Activated gamma-delta T cell treated with anti-CD3 and anti-CD28 coated beads, Interleukin-2, amount 50 U/mL, for 16 hours (primary cell): ENCODE results near the gene IYD.

Experiments used
- DNase-seq: peaks from one replicate; pipeline ENCODE4 v3.0.0-alpha.2; 2020; ENCODE audit warnings: low read depth

Gene IYD

GRCh38 chr6:150368762-150369161, at the start of gene IYD:
TSS of gene IYD (plus strand) at chr6:150369012. CDS start at chr6:150369032, 20 bp downstream.
- DNase-seq = no peak

- no peak for DNase-seq
Measured at GRCh38 chr6:150319924-150320323, 48.9 kb upstream of the IYD start.

- DNase-seq = no peak
Measured at GRCh38 chr6:150320442-150320841, 48.4 kb upstream of the IYD start.

- no peak for DNase-seq
Measured at GRCh38 chr6:150322466-150322871, 46.3 kb upstream of the IYD start.

- DNase-seq = no peak
Measured at GRCh38 chr6:150323205-150323604, 45.6 kb upstream of the IYD start.

- no peak for DNase-seq
Measured at GRCh38 chr6:150324044-150324443, 44.8 kb upstream of the IYD start.

- DNase-seq = no peak
Measured at GRCh38 chr6:150325066-150325772, 43.6 kb upstream of the IYD start.

GRCh38 chr6:150327117-150327774, 41.6 kb upstream of the IYD start:
- DNase-seq = no peak

GRCh38 chr6:150328744-150329405, 39.9 kb upstream of the IYD start:
- no peak for DNase-seq

GRCh38 chr6:150331344-150331743, 37.5 kb upstream of the IYD start:
- DNase-seq = no peak

GRCh38 chr6:150332939-150333584, 35.8 kb upstream of the IYD start:
- DNase-seq = no peak

- no peak for DNase-seq
Measured at GRCh38 chr6:150333585-150333941, 35.2 kb upstream of the IYD start.

- DNase-seq = peak; percentile 10
Measured at GRCh38 chr6:150334790-150335783, 33.7 kb upstream of the IYD start.

GRCh38 chr6:150336299-150336698, 32.5 kb upstream of the IYD start:
- DNase-seq = no peak

- no peak for DNase-seq
Measured at GRCh38 chr6:150336708-150337107, 32.1 kb upstream of the IYD start.

- DNase-seq = no peak
Measured at GRCh38 chr6:150342126-150342525, 26.7 kb upstream of the IYD start.

- no peak for DNase-seq
Measured at GRCh38 chr6:150343434-150343833, 25.4 kb upstream of the IYD start.

GRCh38 chr6:150345781-150346180, 23.0 kb upstream of the IYD start:
- DNase-seq = no peak

GRCh38 chr6:150346346-150346745, 22.5 kb upstream of the IYD start:
- DNase-seq = no peak

- no peak for DNase-seq
Measured at GRCh38 chr6:150347845-150348244, 21.0 kb upstream of the IYD start.

- DNase-seq = no peak
Measured at GRCh38 chr6:150349546-150349945, 19.3 kb upstream of the IYD start.
